Activated naive CD8-positive, alpha-beta T cell (primary cell): ENCODE data around the gene SPATA3.
"Not testable (repeated sequence)": the region's sequence is repeated elsewhere in the genome, so short reads cannot be mapped to it uniquely, and the experiment has no call there.

ENCODE experiments used
- H3K27ac Mint-ChIP-seq: one replicate; pipeline ENCODE4 v1.8.0; 2021; ENCODE audit warnings: mixed read lengths
- H3K27me3 Mint-ChIP-seq: one replicate; pipeline ENCODE4 v1.8.0; 2021; ENCODE audit warnings: mixed read lengths
- H3K36me3 Mint-ChIP-seq: one replicate; pipeline ENCODE4 v1.8.0; 2021; ENCODE audit warnings: mixed read lengths
- H3K4me1 Mint-ChIP-seq: one replicate; pipeline ENCODE4 v1.8.0; 2021; ENCODE audit warnings: low read depth, mixed read lengths
- H3K4me3 Mint-ChIP-seq: one replicate; pipeline ENCODE4 v1.8.0; 2021; ENCODE audit warnings: mild to moderate bottlenecking, mixed read lengths
- H3K9me3 Mint-ChIP-seq: one replicate; pipeline ENCODE4 v1.8.0; 2021; ENCODE audit warnings: low read depth, mixed read lengths

The SPATA3 gene

DNA sequence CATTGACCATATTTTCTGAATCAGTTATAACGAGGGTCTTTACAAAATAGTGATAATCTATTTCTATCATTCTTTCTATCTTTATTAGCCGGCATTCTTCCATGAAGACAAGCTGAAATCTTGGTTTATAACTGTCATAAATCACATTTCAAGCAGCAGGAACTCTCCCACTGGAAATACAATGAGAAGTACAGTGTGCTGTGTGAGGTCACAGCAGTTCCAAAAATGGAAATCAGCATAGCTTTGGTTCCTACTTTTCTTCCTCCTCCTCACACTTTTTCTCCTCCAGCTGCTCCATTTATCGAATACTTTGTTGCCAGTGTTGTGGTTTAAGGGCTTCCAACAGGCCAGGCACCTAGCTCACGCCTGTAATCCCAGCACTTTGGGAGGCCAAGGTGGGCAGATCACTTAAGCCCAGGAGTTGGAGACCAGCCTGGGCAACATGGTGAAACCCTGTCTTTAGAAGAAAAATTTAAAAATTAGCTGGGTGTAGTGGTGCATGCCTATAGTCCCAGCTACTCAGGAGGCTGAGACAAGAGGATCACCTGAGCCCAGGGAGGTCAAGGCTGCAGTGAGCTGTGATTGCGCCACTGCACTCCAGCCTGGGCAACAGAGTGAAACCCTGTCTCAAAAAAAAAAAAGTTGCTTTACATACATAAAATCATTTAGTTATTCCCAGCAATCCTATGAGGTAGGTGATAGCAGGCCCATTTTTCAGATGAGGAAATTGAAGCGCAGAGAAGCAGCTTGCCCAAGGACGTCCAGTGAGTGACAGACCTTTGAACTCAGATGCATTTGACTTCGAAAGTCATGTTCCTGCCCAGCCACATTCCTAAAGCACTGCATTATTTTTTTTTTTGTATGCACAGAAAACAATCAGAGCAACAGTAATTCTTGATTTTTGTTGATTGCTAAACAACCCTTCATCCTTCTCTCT lies 36.8 kb upstream of the SPATA3 start:
- Mint-ChIP-seq H3K27ac (no peak overlapping the region), H3K27me3 (peaks cover 7% of the 10 kb centered on the region), H3K4me1 (peaks cover 29% of the 10 kb centered on the region), H3K36me3 (no peaks in the 10 kb centered on the region), H3K9me3 (no peaks in the 10 kb centered on the region), H3K4me3 (peak overlapping the region; percentile 56)

DNA sequence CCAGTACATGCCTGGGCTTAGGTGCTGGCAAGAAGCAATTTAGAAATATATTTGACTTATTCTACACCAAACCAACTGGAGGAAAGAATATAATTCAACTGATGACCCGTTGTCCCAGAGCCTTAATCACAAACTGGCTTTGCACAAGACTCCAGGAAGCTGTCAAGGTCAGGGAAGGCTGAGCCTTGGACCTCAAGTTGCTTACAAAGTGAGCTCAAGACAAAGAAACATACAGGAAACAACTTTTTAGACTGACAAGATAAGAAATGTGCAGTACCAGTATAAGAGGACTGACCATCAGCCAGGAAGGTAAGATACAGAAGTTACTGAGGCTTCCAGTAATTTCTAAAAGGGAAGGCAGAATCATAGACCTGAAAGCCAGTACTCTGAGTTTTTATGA lies 35.9 kb upstream of the SPATA3 start:
- H3K9me3 Mint-ChIP-seq, result no peaks in the 10 kb centered on the region
- no peaks in the 10 kb centered on the region for H3K36me3 Mint-ChIP-seq
- H3K27ac Mint-ChIP-seq, result no peak overlapping the region
- H3K4me1 Mint-ChIP-seq, result peaks cover 26% of the 10 kb centered on the region
- peaks cover 7% of the 10 kb centered on the region for H3K27me3 Mint-ChIP-seq
- H3K4me3 Mint-ChIP-seq, result no peak overlapping the region

DNA sequence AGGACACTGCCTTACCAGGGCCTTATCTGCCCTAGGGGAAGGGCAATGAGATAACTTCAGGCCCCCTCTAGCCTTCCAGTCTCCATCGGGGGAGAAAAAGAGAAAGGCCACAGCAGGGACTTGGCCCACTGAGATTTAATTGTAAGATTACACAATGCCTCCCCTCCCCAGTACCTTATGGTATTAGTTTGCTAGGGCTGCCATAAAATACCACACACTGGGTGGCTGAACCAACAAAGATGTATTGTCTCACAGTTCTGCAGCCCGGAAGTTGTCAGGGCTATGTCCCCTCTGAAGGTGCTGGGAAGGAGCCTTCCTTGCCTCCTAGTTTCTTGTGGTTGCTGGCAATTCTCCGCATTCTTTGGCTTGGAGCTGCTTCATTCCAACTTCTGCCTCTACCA lies 34.8 kb upstream of the SPATA3 start:
- Mint-ChIP-seq H3K4me3 (no peak overlapping the region), H3K27me3 (peaks cover 7% of the 10 kb centered on the region), H3K4me1 (peaks cover 21% of the 10 kb centered on the region), H3K36me3 (no peaks in the 10 kb centered on the region), H3K9me3 (no peaks in the 10 kb centered on the region), H3K27ac (no peak overlapping the region)

DNA sequence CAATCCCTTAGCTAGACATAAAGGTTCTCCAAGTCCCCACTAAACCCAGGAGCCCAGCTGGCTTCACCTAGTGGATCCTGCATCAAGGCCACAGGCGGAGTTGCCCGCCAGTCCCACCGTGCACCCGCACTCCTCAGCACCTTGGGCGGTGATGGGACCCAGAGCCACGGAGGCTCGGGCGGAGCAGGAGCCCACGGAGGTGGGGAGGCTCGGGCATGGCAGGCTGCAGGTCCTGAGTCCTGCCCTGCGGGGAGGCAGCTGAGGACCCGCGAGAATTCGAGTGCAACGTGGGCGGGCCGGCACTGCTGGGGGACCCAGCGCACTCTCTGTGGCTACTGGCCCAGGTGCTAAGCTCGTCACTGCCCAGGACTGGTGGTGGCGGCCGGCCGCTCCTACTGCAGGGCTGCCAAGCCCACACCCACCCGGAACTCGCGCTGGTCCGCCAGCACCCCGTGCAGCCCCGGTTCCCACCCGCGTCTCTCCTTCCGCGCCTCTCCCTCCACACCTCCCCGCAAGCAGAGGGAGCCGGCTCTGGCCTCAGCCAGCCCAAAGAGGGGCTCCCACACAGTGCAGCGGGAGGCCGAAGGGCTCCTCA lies 31.7 kb upstream of the SPATA3 start:
- Mint-ChIP-seq H3K9me3 (no peaks in the 10 kb centered on the region), H3K27ac (no peak overlapping the region), H3K4me3 (no peak overlapping the region), H3K27me3 (peaks cover 1% of the 10 kb centered on the region), H3K4me1 (peaks cover 2% of the 10 kb centered on the region), H3K36me3 (peaks cover 2% of the 10 kb centered on the region)

DNA sequence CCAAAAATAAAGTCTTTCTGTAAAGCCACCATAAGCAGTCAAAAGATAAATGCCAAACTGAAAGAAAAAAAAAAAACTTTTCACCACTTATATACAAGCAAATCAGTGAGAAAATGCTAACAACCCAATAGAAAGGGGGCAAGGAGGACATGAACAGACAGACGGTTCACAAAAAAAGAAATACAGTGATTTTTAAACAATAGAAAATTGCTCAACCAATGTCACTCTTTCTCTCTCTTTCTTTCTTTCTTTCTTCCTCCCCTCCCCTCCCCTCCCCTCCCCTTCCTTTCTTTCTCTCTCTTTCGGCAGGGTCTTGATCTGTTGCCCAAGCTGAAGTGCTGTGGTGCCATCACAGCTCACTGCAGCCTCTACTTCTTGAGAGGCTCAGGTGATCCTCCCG lies 28.8 kb upstream of the SPATA3 start:
- no peaks in the 10 kb centered on the region for H3K27me3 Mint-ChIP-seq
- no peak overlapping the region for H3K4me3 Mint-ChIP-seq
- H3K9me3 Mint-ChIP-seq, result no peaks in the 10 kb centered on the region
- H3K36me3 Mint-ChIP-seq, result peaks cover 2% of the 10 kb centered on the region
- H3K4me1 Mint-ChIP-seq, result peaks cover 9% of the 10 kb centered on the region
- no peak overlapping the region for H3K27ac Mint-ChIP-seq

DNA sequence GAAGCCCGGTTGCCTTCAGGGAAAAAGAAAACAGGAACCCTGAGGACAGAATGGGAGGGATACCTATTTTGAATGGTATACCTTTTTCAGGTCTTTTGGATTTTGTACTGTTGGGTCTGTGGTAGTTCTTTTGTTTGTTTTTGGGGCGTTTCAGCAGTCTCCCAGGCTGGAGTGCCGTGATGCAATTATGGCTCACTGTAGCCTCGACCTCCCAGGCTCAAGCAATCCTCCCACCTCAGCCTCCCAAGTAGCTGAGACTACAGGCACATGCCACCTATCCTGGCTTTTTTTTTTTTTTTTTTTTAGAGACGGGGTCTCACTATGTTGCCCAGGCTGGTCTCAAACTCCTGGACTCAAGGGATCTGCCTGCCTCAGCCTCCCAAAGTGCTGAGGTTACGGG lies 27.6 kb upstream of the SPATA3 start:
- not testable (repeated sequence) for H3K27ac Mint-ChIP-seq, H3K36me3 Mint-ChIP-seq, H3K4me3 Mint-ChIP-seq, H3K9me3 Mint-ChIP-seq, H3K27me3 Mint-ChIP-seq
- H3K4me1 Mint-ChIP-seq, result peaks cover 15% of the 10 kb centered on the region

DNA sequence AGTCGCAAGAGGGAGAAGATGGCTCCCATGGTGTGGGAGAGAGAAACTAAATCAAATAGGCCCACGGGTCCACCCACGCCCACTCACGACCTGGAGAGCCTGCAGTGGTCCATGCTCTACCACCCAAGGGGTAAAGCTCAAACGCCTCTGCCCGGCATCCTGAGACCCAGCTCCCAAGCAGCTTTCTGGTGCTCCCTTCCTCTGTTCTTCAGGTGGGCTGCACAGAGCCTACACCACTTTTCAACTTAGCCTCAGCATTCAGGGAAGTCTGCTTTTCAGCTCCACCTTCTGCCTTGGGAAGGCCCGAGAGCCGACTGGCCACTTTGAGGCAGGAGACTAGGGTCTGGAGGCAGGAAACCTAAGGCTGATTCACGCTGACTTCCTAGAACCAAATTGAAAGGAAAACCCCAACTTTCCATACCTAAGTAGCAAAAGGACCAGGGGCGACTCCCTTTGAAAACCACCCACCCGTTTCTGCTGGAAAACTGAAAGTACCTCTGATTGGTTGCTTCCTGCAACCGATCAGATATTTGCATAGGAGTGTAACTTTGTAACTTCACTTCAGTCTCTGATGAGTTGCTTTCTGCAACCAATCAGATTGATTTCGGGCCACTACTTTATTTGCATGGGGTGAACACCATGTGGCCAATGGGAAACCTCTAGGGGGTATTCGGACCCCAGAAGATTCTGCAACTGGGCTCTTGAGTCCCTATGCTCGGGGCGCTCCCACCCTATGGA lies 26.8 kb upstream of the SPATA3 start:
- H3K4me1 Mint-ChIP-seq, result peaks cover 23% of the 10 kb centered on the region
- H3K27ac Mint-ChIP-seq, result no peak overlapping the region
- H3K36me3 Mint-ChIP-seq, result peaks cover 2% of the 10 kb centered on the region
- no peaks in the 10 kb centered on the region for H3K27me3 Mint-ChIP-seq
- no peak overlapping the region for H3K4me3 Mint-ChIP-seq
- no peaks in the 10 kb centered on the region for H3K9me3 Mint-ChIP-seq

DNA sequence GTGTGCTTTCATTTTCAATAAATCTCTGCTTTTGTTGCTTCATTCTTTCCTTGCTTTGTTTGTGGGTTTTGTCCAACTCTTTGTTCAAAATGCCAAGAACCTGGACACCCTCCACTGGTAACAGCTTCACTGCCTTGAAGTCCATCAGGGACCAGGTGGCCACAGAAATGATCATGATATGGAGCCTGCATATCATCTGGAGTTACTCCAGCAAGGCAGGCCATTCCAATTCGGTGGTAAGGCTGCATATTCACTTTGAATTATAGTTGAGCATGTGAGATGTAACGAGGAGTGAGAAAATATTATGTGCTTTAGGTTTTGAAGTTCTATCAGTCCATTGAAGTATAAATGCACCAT lies 26.3 kb upstream of the SPATA3 start:
- H3K9me3 Mint-ChIP-seq, result peaks cover 2% of the 10 kb centered on the region
- no peak overlapping the region for H3K27ac Mint-ChIP-seq
- no peak overlapping the region for H3K4me3 Mint-ChIP-seq

DNA sequence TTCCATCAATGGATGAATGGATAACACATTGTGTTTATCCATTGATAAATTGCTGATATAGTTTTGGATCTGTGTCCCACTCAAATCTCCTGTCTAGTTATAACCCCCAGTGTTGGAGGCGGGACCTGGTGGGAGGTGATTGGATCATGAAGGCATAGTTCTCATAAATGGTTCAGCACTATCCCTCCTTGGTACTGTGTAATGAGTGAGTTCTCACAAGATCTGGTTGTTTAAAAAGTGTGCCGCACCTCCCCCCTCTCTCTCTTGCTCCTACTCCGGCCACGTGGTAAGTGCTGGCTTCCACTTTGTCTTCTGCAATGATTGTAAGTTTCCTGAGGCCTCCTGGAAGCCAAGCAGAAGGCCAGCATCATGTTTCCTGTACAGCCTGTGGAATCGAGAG lies 23.9 kb upstream of the SPATA3 start:
- Mint-ChIP-seq H3K4me1 (peaks cover 49% of the 10 kb centered on the region), H3K27ac (no peak overlapping the region), H3K36me3 (peaks cover 2% of the 10 kb centered on the region), H3K9me3 (peaks cover 3% of the 10 kb centered on the region), H3K27me3 (no peaks in the 10 kb centered on the region), H3K4me3 (no peak overlapping the region)

More for the DNA sequence above, 26.3 kb upstream of the SPATA3 start:
- H3K36me3 Mint-ChIP-seq, result peaks cover 2% of the 10 kb centered on the region
- H3K27me3 Mint-ChIP-seq, result no peaks in the 10 kb centered on the region
- H3K4me1 Mint-ChIP-seq, result peaks cover 28% of the 10 kb centered on the region

DNA sequence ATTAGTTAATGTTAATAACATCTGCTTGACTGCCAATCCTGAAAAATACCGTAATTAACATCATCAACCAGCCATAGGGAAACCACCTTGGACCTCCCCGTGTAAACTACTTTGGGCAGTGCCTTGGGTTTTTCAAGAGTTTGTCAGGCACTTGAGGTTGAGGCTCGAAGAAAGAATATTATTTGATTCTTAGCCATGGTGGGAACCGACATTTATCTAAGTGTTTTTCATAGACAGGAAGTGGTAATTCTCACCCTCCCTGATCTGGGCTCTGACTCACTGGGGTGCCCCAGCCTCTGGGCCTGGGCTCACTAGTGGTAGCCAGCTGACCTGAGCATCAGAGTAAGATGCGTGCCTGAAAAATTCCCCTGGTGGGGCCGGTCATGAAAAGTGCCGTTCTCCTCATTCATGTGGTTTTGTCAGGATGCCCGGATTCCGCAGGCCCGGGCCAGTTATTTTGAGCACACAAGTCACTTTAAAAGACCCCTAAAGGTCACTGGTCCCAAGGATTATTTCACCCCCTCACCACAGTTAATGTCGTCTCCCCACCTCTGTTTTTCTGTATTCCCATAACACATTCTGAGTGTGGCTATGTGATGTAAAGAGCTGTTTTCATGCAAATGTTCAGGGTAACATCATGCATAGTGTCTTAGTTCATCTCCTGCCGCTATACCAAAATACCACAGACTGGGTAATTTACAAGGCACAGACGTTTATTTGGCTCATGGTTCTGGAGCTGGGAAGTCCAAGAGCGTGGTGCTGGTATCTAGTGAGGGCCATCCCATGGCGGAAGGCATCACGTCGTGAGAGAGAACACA lies 21.6 kb upstream of the SPATA3 start:
- peaks cover 58% of the 10 kb centered on the region for H3K4me1 Mint-ChIP-seq
- no peaks in the 10 kb centered on the region for H3K27me3 Mint-ChIP-seq
- H3K4me3 Mint-ChIP-seq, result peak overlapping the region; percentile 78
- H3K36me3 Mint-ChIP-seq, result no peaks in the 10 kb centered on the region
- H3K27ac Mint-ChIP-seq, result peak overlapping the region; percentile 99
- peaks cover 3% of the 10 kb centered on the region for H3K9me3 Mint-ChIP-seq

DNA sequence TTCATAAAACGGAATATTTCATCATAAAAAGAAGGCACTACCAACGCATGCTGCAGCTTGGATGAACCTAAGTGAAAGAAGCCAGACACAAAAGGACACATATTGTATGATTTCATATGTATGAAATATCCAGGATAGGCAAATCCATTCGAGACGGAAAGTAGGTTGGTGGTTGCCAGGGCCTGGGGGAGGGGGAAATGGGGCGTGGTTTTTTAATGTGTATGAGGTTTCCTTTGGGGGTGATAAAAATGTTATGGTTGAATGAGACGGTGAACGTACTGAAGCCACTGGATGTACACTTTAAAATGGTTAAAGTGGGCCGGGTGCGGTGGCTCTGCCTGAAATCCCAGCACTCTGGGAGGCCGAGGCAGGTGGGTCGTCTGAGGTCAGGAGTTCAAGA lies 20.0 kb upstream of the SPATA3 start:
- H3K36me3 Mint-ChIP-seq, result no peaks in the 10 kb centered on the region
- H3K27ac Mint-ChIP-seq, result peak overlapping the region; percentile 99
- H3K27me3 Mint-ChIP-seq, result no peaks in the 10 kb centered on the region
- H3K4me1 Mint-ChIP-seq, result peaks cover 63% of the 10 kb centered on the region
- no peak overlapping the region for H3K4me3 Mint-ChIP-seq
- peaks cover 3% of the 10 kb centered on the region for H3K9me3 Mint-ChIP-seq

DNA sequence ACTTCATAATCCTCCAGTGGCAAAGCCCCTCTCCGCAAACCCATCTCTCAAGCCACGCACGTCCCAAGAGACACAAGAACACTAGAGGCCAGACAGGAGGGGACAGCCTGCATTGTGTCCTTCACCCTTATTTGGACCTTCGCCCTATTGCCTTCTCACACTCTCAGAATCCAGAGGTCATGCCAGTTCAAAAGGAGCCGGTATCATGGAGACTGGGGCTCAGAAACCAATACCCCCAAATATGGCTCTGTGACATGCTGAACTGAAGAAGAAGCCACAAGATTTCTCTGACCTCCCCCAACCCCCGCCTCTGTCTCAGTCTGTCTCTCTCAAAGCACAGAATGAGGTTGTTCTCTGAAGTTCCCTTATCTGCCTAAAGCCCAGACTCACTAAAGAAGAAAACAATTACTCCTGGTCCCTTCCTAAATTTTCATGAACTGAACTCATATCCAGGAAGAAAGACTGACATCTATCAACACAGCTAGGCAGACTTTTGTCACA lies 19.2 kb upstream of the SPATA3 start:
- Mint-ChIP-seq H3K9me3 (peaks cover 3% of the 10 kb centered on the region), H3K36me3 (no peaks in the 10 kb centered on the region), H3K4me1 (peaks cover 71% of the 10 kb centered on the region), H3K27me3 (no peaks in the 10 kb centered on the region), H3K27ac (peak overlapping the region; percentile 99), H3K4me3 (no peak overlapping the region)

DNA sequence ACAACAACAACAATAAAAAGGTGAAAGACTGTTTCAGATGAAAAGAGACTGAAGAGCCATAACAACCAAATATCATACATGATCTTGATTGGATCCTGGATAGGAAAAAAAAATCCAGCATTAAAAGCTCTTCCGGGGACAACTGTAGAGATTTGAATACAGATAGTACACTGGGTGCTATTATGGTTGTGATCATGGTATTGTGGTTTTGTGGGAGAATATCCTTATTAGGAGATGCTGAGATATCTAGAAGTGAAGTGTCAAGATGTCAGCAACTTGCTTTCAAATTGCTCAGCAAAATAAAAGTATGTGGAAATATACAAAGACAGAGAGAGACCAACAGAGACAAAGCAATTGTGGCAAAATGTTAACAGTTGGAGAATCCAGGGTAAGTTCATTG lies 15.5 kb upstream of the SPATA3 start:
- H3K36me3 Mint-ChIP-seq, result no peaks in the 10 kb centered on the region
- no peak overlapping the region for H3K4me3 Mint-ChIP-seq
- no peaks in the 10 kb centered on the region for H3K27me3 Mint-ChIP-seq
- peak overlapping the region; percentile 74 for H3K27ac Mint-ChIP-seq
- no peaks in the 10 kb centered on the region for H3K9me3 Mint-ChIP-seq
- peaks cover 65% of the 10 kb centered on the region for H3K4me1 Mint-ChIP-seq

DNA sequence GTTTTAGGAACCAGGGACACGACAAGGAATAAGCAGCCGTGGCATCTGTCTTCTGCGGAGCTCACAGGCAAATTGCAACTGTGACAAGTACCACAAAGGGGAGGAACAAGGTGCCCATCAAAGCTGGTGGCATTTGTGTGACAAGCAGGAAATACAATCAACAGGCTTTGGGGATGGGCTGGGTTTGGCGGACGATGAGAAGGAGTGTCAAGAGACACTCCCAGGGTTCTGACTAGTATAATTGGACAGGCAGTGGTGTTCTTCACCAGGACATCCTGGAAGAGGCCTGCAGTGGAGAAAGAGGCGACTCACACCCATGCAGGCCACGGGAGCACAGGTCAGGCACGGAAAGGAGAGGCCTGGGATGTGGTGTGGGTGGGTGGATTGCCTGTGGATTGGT lies 14.2 kb upstream of the SPATA3 start:
- Mint-ChIP-seq H3K27me3 (no peaks in the 10 kb centered on the region), H3K9me3 (no peaks in the 10 kb centered on the region), H3K4me1 (peaks cover 61% of the 10 kb centered on the region), H3K27ac (peak overlapping the region; percentile 23), H3K4me3 (peak overlapping the region; percentile 66), H3K36me3 (no peaks in the 10 kb centered on the region)
